ENCODE measurements around the gene KRT84. TPM values are rescaled to one million over a fixed set of nuclear protein-coding genes. Genes with fewer than 3 reads are reported as not detected.
A peak's percentile ranks its signal among the peaks of the same experiment; 100 is the strongest.
"Not testable (repeated sequence)": the region's sequence is repeated elsewhere in the genome, so short reads cannot be mapped to it uniquely, and the experiment has no call there.

The KRT84 gene
- total RNA-seq, 1 donor from 2014 or later, result not detected

DNA sequence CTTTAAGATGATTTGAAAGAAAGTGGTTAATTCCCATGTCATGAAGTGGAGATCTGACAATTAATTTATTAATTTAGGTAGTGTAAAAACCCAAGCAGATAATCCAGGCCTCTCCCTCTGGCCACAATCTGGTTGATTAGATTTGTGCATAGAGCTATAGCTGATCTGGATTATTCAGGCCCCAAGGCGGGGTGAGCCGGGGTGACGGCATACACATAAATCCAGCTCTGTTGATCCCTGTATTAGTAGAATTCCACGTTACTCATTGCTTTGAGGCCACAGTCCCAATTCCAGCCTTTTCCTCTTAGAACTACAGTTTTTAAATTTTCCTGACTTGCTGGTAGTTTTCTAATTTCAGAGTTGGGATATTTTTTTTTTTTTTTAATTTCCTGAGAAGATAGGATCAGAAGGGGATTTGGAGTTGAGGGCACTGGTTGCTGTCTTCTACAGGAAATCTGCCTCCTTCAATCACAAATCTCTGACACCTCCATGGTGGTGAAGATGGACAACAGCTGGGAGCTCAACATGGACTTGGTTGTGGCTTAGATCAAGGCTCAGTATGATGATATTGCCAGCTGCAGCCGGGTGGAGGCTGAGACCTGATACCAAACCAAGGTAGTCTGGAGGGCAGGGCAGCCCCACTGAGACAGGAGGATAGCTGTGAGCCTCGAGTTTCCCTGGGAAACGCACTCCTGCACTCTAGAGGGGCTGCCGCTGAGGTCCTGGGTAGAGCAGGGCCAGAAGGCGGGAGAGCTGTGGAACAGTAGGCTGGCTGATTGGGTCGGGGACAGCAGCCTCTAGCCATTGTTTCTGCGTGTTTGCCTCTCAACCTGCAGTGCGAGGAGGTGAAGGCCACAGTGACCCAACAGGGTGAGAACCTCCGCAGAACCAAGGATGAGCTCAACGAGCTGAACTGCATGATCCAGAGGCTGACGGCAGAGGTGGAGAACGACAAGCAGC lies 37.6 kb downstream of the KRT84 start:
- no peak overlapping the region for H3K4me3 ChIP-seq (ENCODE audit: low read depth, low read length)

DNA sequence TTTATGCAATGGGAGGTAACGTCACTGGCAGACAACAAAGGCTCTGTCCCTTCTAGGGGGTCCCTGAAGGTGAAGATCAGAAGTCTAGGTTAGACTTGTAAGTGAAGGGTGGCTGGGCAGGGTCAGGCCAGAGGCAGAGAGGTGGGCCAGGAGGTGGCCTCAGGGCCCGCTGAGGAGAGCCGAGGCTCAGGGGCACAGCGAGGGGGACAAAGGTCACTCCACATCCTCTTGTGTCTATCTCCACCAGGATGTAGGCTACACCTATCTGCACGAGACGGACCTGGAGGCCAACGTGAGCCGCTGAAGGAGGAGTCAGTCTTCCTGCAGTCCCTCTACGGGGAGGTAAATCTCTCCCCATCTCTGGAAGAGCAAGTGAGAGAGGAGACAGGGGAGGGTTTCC lies 38.4 kb downstream of the KRT84 start:
- no peak for DNase-seq (ENCODE audit: low read depth)
- Histone ChIP-seq H3K27me3 (ENCODE audit: control insufficient read depth, insufficient read depth, low read length) (peaks cover 2% of the 10 kb centered on the region), H3K36me3 (ENCODE audit: control insufficient read depth, insufficient read depth, low read length) (no peaks in the 10 kb centered on the region), H3K4me3 (ENCODE audit: low read depth, low read length) (no peak overlapping the region)
- TF ChIP-seq, protein P1, sequence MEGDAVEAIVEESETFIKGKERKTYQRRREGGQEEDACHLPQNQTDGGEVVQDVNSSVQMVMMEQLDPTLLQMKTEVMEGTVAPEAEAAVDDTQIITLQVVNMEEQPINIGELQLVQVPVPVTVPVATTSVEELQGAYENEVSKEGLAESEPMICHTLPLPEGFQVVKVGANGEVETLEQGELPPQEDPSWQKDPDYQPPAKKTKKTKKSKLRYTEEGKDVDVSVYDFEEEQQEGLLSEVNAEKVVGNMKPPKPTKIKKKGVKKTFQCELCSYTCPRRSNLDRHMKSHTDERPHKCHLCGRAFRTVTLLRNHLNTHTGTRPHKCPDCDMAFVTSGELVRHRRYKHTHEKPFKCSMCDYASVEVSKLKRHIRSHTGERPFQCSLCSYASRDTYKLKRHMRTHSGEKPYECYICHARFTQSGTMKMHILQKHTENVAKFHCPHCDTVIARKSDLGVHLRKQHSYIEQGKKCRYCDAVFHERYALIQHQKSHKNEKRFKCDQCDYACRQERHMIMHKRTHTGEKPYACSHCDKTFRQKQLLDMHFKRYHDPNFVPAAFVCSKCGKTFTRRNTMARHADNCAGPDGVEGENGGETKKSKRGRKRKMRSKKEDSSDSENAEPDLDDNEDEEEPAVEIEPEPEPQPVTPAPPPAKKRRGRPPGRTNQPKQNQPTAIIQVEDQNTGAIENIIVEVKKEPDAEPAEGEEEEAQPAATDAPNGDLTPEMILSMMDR (IDR thresholded peaks at IDR 0.05; ENCODE audit: insufficient read depth, low read length, severe bottlenecking), result no peak
- FAIRE-seq, result no peak

More for the DNA sequence above, 37.6 kb downstream of the KRT84 start:
- FAIRE-seq (peak; percentile 64), DNase-seq (ENCODE audit: low read depth) (no peak)
- Histone ChIP-seq H3K36me3 (ENCODE audit: control insufficient read depth, insufficient read depth, low read length) (no peaks in the 10 kb centered on the region), H3K27me3 (ENCODE audit: control insufficient read depth, insufficient read depth, low read length) (peaks cover 2% of the 10 kb centered on the region)
- TF ChIP-seq, protein P1 (IDR thresholded peaks at IDR 0.05; ENCODE audit: insufficient read depth, low read length, severe bottlenecking), result no peak

DNA sequence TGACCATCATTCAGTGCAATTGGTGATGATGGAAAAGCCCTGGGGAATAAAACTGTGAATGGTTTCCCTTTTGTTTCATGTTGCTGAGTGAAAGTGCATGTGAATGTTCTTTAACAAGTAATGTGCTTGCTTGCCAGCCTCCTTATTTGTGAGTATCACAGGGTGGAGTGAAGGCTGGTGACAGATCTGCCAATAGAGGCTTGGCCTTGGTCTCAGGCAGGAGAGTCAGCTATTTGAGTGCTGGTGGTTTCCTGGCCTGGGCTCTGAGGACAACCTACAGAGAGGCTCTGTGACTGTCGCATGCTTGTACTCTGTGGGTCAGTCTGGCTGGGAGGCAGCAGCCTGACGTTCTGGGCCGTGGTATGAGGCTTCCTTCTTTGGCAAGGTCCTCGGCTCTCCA lies 38.9 kb downstream of the KRT84 start:
- Histone ChIP-seq H3K36me3 (ENCODE audit: control insufficient read depth, insufficient read depth, low read length) (no peaks in the 10 kb centered on the region), H3K27me3 (ENCODE audit: control insufficient read depth, insufficient read depth, low read length) (no peaks in the 10 kb centered on the region), H3K4me3 (ENCODE audit: low read depth, low read length) (no peak overlapping the region)
- DNase-seq (ENCODE audit: low read depth) (no peak), FAIRE-seq (peak; percentile 96)
- TF ChIP-seq, protein P1 (IDR thresholded peaks at IDR 0.05; ENCODE audit: insufficient read depth, low read length, severe bottlenecking), result no peak

DNA sequence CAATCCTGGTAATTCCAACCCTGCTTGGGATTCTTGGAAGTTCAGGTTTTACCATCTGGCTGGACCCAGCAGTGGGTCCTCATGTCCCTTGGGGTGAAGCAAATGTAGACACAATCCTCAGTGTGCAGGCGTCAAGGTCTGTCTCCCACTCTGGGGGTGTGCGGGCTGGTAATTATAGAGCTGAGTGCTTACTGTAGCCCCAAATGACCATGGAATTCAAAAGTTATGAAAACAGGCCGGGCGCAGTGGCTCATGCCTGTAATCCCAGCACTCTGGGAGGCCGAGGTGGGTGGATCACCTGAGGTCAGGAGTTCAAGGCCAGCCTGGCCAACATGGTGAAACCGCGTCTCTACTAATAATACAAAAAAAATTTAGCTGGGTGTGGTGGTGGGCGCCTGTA lies 40.4 kb downstream of the KRT84 start:
- not testable (repeated sequence) for FAIRE-seq; DNase-seq (ENCODE audit: low read depth); H3K4me3 ChIP-seq (ENCODE audit: low read depth, low read length); H3K36me3 ChIP-seq (ENCODE audit: control insufficient read depth, insufficient read depth, low read length); H3K27me3 ChIP-seq (ENCODE audit: control insufficient read depth, insufficient read depth, low read length)

DNA sequence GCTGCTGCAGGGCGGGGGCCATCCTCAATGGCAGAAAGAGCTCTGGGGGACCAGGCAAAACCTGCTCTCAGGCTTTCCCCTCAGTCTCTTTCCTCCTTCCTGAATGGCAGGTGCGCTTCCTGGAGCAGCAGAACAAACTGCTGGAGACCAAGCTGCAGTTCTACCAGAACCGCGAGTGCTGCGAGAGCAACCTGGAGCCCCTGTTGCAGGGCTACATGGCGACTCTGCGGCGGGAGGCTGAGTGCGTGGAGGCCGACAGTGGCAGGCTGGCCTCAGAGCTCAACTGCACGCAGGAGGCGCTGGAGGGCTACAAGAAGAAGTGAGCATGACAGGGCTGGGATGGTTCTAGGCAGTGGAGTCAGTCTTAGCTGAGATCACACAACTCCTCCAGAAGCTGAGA lies 41.3 kb downstream of the KRT84 start:
- FAIRE-seq, result no peak
- no peaks in the 10 kb centered on the region for H3K27me3 ChIP-seq (ENCODE audit: control insufficient read depth, insufficient read depth, low read length)
- DNase-seq (ENCODE audit: low read depth), result no peak
- H3K36me3 ChIP-seq (ENCODE audit: control insufficient read depth, insufficient read depth, low read length), result no peaks in the 10 kb centered on the region
- TF ChIP-seq, protein P1 (IDR thresholded peaks at IDR 0.05; ENCODE audit: insufficient read depth, low read length, severe bottlenecking), result no peak
- no peak overlapping the region for H3K4me3 ChIP-seq (ENCODE audit: low read depth, low read length)

DNA sequence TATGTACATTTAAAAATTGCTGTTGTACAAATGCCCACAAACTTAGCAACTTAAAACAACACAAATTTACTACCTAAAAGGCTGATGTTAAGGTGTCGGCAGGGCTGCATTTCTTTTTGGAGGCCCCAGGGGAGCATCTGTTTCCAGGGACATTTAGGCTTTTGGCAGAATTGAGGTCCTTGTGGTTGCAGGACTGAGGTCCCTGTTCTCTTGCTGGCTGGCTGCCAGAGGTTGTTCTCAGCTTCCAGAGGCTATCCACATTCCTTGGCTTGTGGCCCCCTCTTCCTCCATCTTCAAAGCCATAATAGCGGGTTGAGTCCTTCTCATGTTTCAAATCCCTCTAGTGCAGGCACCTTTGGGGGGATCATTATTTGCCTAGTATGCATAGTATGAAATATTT lies 41.9 kb downstream of the KRT84 start:
- no peak for FAIRE-seq

More for the DNA sequence above, 41.9 kb downstream of the KRT84 start:
- TF ChIP-seq, protein P1 (IDR thresholded peaks at IDR 0.05; ENCODE audit: insufficient read depth, low read length, severe bottlenecking), result no peak
- DNase-seq (ENCODE audit: low read depth), result no peak
- Histone ChIP-seq H3K4me3 (ENCODE audit: low read depth, low read length) (no peak overlapping the region), H3K36me3 (ENCODE audit: control insufficient read depth, insufficient read depth, low read length) (no peaks in the 10 kb centered on the region), H3K27me3 (ENCODE audit: control insufficient read depth, insufficient read depth, low read length) (no peaks in the 10 kb centered on the region)

All from bronchial epithelial cell (primary cell).